C1 segment of cervical spinal cord (tissue), 14 donors: Measurements from ENCODE around the gene HAUS8.
"Not testable (repeated sequence)": the region's sequence is repeated elsewhere in the genome, so short reads cannot be mapped to it uniquely, and the experiment has no call there.

Experiments
- DNase-seq, 14 donors: peaks; one replicate each; lab custom pipeline; 2025; lab: John Stamatoyannopoulos, UW

The HAUS8 gene, protein sequence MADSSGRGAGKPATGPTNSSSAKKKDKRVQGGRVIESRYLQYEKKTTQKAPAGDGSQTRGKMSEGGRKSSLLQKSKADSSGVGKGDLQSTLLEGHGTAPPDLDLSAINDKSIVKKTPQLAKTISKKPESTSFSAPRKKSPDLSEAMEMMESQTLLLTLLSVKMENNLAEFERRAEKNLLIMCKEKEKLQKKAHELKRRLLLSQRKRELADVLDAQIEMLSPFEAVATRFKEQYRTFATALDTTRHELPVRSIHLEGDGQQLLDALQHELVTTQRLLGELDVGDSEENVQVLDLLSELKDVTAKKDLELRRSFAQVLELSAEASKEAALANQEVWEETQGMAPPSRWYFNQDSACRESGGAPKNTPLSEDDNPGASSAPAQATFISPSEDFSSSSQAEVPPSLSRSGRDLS

DNA sequence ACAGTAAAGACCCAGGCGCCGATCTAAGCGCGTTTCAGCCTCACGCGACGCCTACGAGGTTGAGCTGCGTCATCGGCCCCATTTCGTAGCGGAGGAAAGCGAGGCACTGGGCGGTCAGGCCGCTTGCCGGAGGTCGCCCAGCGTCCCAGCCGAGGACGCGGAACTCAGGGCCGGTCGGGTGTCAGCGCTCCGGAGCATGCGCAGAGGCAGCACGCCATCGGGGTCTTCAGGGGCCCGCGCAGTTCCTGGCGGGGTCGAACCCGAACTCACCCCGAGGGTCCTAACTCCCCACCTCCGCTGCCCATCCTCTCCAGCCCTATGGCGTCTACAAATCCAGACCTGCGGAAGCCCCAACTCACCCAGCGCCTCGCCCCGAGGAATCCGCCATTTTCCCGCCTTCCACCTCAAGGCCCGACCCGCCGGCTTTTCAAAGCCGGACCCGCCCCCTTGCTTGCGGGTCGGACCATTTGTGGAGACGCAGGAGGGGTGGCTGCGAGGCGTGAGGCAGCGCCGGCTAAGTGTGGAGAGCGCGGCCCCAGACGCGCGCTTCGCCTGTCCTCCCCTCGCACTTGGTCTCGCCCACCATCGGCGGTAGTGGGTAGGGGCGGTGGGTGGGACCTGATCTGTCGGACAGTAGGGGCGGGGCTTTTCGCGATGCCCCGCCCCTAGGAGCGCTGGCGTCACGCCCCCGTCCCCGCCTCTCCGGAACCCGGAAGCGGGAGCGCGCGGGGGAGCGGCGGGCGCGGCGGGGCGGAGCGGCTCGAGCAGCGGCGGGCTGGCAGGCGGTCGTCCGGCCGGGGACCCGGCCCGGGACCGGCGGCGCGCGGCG lies at the start of gene HAUS8, which contains the start of gene MYO9B:
Gene HAUS8, minus strand, starts transcription at position 418 of the 829 bp plus-strand sequence. Its CDS starts 30 bp downstream, at position 388.
Gene MYO9B, plus strand, starts transcription at position 743 of the 829 bp plus-strand sequence. CDS start 25,941 bp downstream, outside the sequence.
- peak; percentile 77 to 100 (median 97) for DNase-seq

DNA sequence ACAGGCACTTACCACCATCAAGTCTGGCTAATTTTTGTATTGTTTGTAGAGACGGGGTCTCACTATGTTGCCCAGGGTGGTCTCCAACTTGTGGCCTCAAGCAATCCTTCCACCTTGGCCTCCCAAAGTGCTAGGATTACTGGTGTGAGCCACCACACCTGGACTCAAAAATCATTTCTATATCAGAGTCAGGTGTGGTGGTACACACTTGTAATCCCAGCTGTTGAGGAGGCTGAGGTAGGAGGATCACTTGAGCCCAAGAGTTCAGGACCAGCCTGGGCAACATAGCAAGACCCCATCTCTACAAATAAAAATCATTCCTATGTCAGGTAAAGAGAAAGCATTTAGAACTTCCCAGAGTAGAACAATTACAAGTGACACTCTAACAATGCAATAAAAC lies 48.8 kb upstream of the HAUS8 start:
- DNase-seq, result no peak

GRCh38 chr19:17123041-17123440 lies 47.8 kb upstream of the HAUS8 start:
- DNase-seq, result no peak

DNA sequence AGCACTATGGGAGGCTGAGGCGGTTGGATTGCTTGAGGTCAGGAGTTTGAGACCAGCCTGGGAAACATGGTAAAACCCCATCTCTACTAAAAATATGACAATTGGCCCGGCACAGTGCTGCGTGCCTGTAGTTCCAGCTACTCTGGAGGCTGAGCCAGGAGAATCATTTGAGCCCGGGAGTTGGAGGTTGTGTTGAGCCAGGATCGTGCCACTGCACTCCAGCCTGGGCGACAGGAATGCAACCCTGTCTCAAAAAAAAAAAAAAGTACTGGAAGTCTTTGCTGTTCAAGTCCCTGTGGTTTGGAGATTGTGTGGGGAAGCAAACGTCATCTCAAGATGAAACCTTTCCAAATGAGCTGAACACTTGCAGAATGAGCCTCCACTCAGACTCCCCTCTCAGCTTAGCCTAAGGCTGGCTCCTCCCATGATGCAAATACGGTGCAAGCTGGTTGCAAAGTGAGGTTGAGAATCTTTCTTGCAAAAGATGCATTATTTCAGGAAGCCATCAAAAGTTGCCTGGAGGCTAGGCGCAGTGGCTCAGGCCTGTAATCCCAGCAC lies 46.6 kb upstream of the HAUS8 start:
- DNase-seq, result no peak

GRCh38 chr19:17118957-17119356 lies 43.7 kb upstream of the HAUS8 start:
- DNase-seq, result no peak

- DNase-seq, result peak in 7 of 14 donors; percentile 9 to 44 (median 29)
These were observed 41.9 kb upstream of the HAUS8 start for GRCh38 chr19:17116996-17117702.

DNA sequence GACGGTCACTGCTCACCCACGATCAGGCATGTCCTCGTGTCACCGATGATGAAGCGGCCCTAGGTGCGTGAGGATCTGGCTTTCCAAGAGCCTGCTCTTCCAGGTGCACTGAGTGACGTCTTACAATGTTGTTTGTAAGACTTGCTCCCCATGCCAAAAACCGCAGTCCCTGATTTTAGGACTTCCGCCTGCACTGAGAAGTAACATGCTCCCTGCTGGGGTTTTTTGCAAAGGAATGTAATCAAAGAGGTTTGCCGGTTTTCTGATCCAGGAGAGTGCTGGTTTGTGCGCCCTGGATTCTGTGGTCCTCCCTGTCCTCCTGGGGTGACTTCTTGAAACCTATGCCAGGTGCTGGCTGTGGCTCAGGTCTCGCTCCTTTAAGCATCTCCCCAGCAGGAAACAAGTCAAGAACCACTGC lies 39.2 kb upstream of the HAUS8 start:
- peak in 2 of 14 donors; percentile 5 to 36 for DNase-seq

DNA sequence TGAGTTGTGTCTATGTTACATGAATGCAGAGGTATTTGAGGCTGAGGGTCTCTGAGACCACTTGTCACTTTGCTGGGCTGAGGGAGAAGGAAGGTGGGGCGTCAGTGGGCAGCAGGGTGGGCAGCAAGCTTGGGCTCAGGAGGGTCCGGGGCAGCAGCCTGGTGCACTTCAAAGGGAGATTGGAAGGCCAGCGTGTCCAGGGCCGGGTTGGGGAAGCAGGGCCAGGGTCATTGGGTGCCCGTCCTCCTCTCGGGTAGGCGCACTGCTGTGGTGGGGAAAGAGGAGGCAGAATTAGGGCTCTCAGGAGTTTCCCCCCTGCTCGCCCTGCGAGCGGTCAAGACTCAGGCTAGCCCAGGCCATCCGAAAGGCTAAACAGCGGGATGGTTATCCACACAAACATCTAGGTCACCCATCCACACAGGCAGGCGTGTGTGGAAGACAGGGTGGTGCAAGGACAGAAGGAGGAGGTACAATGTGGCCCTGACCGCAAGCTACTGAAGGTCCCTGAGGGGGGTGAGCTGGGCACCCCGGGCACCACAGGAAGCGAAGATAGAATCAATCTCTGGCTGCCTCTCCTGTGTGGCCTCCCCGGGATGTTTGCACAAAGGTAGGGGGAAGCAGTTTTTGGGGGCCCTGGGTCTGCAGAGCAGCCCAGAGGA lies 38.0 kb upstream of the HAUS8 start:
- DNase-seq, result peak in 1 of 14 donors; percentile 17

DNA sequence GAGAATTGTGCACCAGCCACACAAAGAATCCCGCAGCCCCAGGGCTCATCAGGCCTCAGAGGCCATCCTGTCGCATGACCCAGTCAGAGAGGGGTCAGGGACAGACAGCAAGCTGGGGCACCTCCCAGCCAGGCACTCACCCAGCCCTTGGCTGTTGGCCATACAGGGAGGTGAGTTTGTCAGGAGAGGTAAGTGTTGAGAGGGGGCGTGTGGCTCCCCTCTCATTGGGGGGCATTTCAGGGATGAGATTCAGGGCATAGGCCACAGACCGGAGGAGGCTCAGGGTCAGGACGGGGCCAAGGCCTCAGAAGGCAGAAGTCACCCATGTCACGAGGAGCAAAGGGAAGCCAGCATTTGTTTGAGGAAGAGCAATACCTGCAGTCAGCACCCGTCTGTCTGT lies 37.4 kb upstream of the HAUS8 start:
- peak in 3 of 14 donors; percentile 17 to 28 (median 26) for DNase-seq

- no peak for DNase-seq
These were observed 37.0 kb upstream of the HAUS8 start for GRCh38 chr19:17112271-17112670.

- DNase-seq, result no peak
These were observed 36.5 kb upstream of the HAUS8 start for GRCh38 chr19:17111766-17112165.

DNA sequence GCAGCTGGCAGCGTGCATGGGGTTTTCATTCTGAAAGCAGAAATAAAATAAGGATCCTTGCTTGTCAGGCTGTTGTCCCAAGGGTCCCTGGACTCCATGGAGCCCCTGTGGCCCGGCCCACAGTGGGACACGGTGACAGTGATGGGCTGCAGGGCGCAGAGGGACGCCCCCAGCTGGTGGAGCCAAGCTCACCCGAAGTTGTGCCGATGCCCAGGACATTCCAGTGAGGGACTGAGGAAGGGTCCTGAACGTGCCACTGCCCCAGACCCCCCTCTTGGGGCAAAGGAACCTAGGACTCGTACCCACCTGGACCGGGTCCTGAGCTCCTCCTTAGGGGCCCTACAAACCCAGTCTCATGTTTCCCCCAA lies 35.3 kb upstream of the HAUS8 start:
- no peak for DNase-seq

DNA sequence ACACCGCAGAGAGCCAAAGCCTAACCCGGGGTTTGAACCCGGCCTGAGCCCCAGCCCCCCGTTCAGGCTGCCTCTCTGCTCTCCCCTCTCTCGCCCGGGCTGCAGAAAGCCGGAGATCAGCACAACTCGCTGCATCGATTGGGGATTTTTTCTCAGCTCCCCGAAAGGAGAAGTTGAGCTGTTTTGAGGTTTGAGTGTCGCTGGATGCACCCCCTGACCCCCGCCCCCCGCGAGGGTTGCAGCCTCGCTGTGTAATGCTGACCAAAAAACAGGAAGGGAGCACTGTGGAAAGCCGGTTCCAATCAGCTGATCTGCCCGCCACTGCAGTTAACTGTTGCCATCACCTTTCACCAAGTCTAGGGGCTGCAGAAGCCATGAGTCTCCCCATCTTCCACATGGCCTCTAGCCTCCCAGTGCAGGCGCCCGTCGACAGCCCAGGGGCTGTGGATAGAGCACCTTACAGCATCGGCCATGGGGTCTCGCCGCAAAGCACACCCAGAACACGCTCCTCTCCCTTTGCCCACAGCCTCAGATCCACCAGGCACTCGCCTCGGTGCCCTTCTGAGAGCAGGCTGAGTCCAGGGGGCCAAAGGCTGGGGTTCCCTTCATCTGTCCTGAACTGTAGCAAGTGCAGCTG lies 34.8 kb upstream of the HAUS8 start:
- DNase-seq, result peak in 10 of 14 donors; percentile 29 to 68 (median 34)

DNA sequence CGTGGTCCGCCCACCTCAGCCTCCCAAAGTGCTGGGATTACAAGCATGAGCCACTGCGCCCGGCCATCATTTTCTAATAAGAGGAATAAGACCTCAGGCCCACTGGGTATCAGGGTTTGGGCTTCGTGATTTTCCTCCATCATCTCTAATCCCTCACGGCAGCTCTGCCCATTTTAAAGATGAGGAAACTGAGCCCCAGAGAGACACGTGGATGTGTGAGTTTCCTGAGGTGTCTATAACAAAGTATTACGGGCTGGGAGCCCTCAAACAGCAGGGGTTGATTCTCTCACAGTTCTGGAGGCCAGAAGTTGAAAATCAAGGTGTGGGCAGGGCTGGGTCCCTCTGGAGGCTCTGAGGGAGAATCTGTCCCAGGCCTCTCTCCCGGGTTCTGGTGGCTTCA lies 34.0 kb upstream of the HAUS8 start:
- DNase-seq, result no peak

- DNase-seq, result no peak
These were observed 33.2 kb upstream of the HAUS8 start for GRCh38 chr19:17108453-17108784.

DNA sequence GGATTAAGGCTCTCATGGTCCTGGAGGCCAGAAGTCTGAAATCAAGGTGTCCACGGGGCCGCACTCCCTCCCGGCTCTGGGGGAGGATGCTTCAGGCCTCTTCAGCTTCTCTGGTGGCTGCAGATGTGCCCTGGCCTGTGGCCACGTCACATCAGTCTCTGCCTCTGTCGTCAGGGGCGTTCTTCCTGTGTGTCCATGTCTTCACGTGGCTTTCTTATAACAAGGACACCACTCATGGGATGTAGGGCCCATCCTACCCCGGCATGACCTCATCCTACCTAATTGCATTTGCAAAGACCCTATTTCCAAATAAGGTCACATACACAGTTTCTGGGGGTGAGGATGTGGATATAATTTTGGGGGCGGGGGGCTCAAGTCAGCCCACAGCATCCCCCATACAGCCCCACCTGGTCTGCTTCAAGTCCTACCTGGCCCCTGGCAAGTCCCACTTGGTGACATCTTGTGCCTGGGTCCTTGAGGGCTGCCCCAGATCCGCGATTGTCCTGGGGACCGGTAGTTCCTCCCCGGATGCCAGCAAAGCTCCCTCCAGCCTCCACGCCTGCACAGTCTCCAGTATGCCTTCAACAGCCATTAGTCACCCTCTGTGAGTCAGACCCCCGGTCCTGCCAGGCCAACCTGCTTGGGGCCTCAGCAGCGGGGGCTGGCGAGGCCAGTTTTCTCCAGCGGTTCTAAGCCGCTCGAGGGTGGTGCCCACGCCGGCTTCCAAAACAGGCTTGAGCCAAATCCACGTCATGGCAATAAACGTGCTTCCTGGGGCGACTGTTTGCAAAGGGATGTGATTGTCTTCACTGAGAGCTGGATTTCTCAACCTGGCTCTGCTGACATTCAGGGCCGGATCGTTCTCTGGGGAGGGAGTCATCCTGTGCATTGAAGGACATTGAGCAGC lies 32.5 kb upstream of the HAUS8 start:
- peak in 10 of 14 donors; percentile 8 to 92 (median 24) for DNase-seq

DNA sequence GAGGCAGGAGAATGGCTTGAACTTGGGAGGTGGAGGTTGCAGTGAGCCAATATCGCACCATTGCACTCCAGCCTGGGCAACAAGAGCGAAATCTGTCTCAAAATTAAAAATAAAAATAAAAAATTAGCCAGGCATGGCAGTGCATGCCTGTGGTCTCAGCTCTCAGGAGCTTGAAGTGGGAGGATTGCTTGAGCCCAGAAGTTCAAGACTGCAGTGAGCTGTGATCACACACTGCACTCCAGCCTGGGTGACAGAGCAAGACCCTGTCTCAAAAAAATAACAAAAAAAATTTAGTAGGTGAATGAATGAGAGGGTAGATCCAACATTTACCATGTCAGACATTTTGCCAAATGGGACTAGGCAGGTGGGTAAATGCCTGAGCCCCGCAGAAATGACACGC lies 31.7 kb upstream of the HAUS8 start:
- not testable (repeated sequence) for DNase-seq

GRCh38 chr19:17105556-17105955 lies 30.3 kb upstream of the HAUS8 start:
- no peak for DNase-seq

DNA sequence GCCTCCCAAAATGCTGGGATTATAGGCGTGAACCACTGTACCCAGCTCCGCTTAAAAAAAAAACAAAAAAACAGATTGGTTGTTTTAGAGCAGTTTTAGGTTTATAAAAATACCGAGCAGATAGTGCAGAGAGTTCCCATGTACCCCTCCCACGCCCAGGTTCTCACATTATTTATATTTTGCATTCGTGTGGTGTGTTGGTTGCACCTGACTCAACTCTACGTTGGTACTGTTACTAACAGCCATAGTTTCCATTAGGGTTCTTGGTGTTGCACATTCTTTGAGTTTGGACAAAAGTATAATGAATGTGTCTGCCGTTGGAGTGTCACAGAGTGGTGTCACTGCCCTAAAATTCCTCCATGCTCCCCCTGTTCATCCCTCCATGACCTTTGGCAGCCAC lies 29.4 kb upstream of the HAUS8 start:
- DNase-seq, result no peak

DNA sequence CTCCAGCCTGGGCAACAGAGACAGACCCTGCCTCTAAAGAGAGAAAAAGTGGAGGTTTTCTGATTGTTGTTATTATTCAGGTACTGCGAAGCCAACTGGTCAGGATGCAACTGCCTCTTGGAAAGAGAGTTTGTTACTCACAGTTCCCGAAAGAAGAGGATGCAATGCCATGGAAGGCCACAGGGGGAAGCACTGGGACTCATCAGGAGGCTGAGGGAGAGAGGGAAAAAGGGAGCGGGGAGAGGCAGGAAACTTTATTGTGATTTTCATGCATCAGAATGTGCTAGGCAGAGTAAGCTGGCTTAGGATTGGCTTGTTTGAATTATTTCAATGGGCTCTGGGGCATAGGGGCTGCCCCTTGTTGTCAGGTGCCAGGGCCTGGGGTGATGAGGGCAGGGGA lies 27.9 kb upstream of the HAUS8 start:
- no peak for DNase-seq
